GM20000 (cell line): ENCODE data around the gene EBF4.
A peak's percentile ranks its signal among the peaks of the same experiment; 100 is the strongest.

Experiments
- DNase-seq: peaks from one replicate; pipeline ENCODE4 v3.0.0; 2012; ENCODE audit warnings: low spot score
- TF ChIP-seq, protein P1 (sequence below): IDR thresholded peaks from 2 replicates; pipeline ENCODE4 v1.5.1; 2012; ENCODE audit warnings: mild to moderate bottlenecking, control low read depth; ENCODE audit errors: extremely low read depth, missing control alignments

EBF4 gene

GRCh38 chr20:2692036-2692885 lies at the start of gene EBF4:
TSS of gene EBF4 (plus strand) at chr20:2692780. CDS start at chr20:2693646, 866 bp downstream.
- TF ChIP-seq, protein P1, sequence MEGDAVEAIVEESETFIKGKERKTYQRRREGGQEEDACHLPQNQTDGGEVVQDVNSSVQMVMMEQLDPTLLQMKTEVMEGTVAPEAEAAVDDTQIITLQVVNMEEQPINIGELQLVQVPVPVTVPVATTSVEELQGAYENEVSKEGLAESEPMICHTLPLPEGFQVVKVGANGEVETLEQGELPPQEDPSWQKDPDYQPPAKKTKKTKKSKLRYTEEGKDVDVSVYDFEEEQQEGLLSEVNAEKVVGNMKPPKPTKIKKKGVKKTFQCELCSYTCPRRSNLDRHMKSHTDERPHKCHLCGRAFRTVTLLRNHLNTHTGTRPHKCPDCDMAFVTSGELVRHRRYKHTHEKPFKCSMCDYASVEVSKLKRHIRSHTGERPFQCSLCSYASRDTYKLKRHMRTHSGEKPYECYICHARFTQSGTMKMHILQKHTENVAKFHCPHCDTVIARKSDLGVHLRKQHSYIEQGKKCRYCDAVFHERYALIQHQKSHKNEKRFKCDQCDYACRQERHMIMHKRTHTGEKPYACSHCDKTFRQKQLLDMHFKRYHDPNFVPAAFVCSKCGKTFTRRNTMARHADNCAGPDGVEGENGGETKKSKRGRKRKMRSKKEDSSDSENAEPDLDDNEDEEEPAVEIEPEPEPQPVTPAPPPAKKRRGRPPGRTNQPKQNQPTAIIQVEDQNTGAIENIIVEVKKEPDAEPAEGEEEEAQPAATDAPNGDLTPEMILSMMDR = no peak
- peak; percentile 86 for DNase-seq

DNA sequence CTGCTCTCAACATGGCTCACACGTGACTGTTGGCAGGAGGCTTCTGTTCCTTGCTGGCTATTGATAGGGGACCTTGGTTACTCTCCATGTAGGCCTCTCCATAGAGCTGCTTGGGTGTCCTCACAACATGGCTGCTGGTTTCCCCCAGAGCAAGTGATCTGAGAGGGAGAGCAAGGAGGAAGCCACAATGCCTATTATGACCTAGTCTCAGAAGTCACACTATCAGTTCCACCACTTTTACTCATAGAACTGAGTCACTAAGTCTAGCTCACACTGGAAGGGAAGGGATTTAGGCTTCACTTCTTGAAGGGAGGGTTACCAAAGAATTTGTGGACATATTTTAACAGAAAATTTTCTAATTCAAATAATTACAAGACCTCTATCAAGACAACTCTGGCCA lies 48.9 kb upstream of the EBF4 start:
- DNase-seq = no peak
- TF ChIP-seq, protein P1 = no peak

DNA sequence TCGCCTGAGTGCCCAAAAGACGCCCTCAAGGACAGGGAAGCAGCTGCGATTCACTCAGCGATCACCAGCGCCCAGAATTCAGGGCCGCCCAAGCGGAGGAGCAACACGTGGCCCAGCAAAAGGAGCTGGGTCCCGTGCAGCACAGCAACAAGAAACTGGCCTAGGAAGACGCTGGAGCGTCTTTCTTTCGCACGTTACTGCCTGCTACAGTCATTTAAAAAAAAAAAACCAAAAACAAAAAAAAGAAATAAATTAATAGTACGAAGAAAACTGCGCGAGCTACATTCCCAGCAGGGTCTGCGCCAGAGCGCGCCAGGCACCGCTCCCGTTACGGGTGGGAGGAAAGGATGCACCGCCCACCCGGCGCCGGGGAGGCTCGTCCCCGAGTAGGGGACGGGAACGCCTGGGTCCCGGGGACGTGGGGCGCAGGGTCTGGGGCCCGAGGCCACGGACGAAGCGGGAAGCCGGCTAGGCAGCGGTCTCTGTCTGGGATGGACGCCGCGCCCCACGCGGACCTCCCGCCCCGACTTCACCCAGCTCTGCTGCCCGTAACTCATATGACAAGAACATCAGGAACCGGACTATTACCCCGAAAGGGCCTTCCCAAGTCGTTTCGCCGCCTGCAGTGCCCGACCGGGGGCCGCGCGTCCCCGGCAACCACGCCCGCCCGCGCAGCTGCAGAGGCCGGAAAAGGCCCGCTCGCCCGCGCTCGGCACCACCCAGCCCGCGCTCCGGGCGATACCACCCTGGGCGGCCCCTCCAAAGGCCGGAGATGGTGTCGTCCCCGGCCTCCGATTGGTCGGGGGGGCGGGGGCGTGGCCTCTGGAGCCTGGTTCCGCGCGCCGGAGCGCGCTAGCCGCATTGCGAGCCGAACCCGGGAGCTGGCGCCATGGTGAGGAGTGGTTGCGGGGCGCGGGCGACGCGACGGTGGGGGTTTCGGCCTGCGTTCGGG lies 40.5 kb upstream of the EBF4 start, which contains the start of gene NOP56:
Gene NOP56 (plus strand): TSS at position 861 of the 952 bp plus-strand sequence. CDS start 29 bp downstream, at position 890.
- TF ChIP-seq, protein P1 = no peak

DNA sequence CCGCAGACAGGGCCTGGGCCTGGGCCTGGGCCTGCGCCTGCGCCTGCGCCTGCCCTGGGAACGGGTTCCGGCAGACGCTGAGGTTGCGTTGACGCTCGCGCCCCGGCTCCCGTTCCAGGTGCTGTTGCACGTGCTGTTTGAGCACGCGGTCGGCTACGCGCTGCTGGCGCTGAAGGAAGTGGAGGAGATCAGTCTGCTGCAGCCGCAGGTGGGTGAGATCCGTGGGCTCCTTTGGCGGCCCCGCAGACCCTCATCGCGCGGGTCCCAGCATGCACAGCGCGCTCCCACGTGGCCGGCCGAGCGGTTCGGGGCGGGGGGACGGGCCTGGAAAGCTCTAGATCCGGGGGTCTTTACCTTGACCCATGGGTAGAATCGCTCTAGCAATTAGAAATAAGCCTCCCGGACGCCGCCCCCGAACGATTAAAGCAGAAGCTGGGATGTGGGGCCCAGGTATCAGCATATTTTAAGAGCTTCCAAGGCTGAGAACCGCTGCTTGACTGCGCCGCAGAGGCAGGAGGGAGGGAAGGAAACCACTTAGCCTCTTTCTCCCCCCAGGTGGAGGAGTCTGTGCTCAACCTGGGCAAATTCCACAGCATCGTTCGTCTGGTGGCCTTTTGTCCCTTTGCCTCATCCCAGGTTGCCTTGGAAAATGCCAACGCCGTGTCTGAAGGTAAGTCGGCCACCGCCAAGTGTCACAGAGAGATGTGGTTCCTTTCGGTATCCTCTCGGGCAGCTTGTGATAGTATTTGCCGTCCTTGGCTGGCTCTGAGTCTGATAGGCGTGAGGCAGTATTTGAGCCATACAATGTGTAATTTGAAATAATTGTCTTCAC lies 39.6 kb upstream of the EBF4 start:
- DNase-seq = peak; percentile 65
- TF ChIP-seq, protein P1 = no peak

More for the DNA sequence above, 40.5 kb upstream of the EBF4 start, which contains the start of gene NOP56:
- DNase-seq = peak; percentile 97

- DNase-seq = no peak
- TF ChIP-seq, protein P1 = no peak
Observed at GRCh38 chr20:2653556-2654383, 38.8 kb upstream of the EBF4 start.

DNA sequence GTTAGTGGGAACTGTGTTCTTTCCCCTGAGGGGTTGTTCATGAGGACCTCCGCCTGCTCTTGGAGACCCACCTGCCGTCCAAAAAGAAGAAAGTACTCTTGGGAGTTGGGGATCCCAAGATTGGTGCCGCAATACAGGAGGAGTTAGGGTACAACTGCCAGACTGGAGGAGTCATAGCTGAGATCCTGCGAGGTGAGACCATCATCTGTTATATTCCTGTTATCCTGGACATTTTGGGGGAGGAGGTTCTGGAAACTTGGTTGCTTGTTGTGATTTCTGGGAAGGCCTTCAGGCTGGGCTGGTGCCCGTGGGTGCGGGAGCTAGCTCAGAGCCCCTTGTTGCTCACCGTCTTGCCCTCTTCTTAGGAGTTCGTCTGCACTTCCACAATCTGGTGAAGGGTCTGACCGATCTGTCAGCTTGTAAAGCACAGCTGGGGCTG lies 38.2 kb upstream of the EBF4 start:
- TF ChIP-seq, protein P1 = no peak
- DNase-seq = no peak
